HEK293T (cell line): ENCODE measurements around the gene ENAH.
"Not testable (repeated sequence)": the region's sequence is repeated elsewhere in the genome, so short reads cannot be mapped to it uniquely, and the experiment has no call there.

Source experiments
- ARNT ChIP-seq: fragments of 450-650 bp; IDR thresholded peaks from 2 replicates; pipeline ENCODE4 v1.6.1; 2017; ENCODE audit warnings: mild to moderate bottlenecking
- BHLHE40 ChIP-seq: fragments of 450-650 bp; IDR thresholded peaks from 2 replicates; pipeline ENCODE4 v1.6.1; 2016; ENCODE audit warnings: mild to moderate bottlenecking, moderate library complexity, borderline replicate concordance
- CTBP1 ChIP-seq: fragments of 450-650 bp; IDR thresholded peaks from 2 replicates; pipeline ENCODE4 v1.6.1; 2016; ENCODE audit warnings: borderline replicate concordance
- ELF4 ChIP-seq: fragments of 450-650 bp; IDR thresholded peaks from 2 replicates; pipeline ENCODE4 v1.6.1; 2017; ENCODE audit warnings: antibody characterized with exemption
- FOXA1 ChIP-seq: fragments of 450-650 bp; IDR thresholded peaks from 2 replicates; pipeline ENCODE4 v1.6.1; 2016; ENCODE audit warnings: mild to moderate bottlenecking
- FOXM1 ChIP-seq: fragments of 450-650 bp; IDR thresholded peaks from 2 replicates; pipeline ENCODE4 v1.6.1; 2017; ENCODE audit warnings: mild to moderate bottlenecking, borderline replicate concordance
- HDGF ChIP-seq: fragments of 450-650 bp; IDR thresholded peaks from 2 replicates; pipeline ENCODE4 v1.6.1; 2017; ENCODE audit warnings: antibody characterized with exemption, borderline replicate concordance
- NFRKB ChIP-seq: fragments of 450-650 bp; IDR thresholded peaks from 2 replicates; pipeline ENCODE4 v1.6.1; 2016; ENCODE audit warnings: mild to moderate bottlenecking, moderate library complexity
- SP1 ChIP-seq: fragments of 450-650 bp; IDR thresholded peaks from 2 replicates; pipeline ENCODE4 v1.6.1; 2017
- SUZ12 ChIP-seq: fragments of 450-650 bp; IDR thresholded peaks from 2 replicates; pipeline ENCODE4 v1.6.1; 2016; ENCODE audit warnings: mild to moderate bottlenecking
- TARDBP ChIP-seq: fragments of 450-650 bp; IDR thresholded peaks from 2 replicates; pipeline ENCODE4 v1.6.1; 2016
- ZNF384 ChIP-seq: fragments of 450-650 bp; IDR thresholded peaks from 2 replicates; pipeline ENCODE4 v1.6.1; 2016
- TF ChIP-seq, protein P1 (sequence below): fragments of 450-650 bp; IDR thresholded peaks from 2 replicates; pipeline ENCODE4 v1.6.1; 2016

GRCh38 chr1:225510740-225511139 lies 142.2 kb downstream of the ENAH start:
- not testable (repeated sequence) for TF ChIP-seq ZNF384, BHLHE40, ELF4, NFRKB, FOXM1, SUZ12, ARNT, FOXA1, TARDBP, HDGF, SP1, CTBP1
- TF ChIP-seq, protein P1, sequence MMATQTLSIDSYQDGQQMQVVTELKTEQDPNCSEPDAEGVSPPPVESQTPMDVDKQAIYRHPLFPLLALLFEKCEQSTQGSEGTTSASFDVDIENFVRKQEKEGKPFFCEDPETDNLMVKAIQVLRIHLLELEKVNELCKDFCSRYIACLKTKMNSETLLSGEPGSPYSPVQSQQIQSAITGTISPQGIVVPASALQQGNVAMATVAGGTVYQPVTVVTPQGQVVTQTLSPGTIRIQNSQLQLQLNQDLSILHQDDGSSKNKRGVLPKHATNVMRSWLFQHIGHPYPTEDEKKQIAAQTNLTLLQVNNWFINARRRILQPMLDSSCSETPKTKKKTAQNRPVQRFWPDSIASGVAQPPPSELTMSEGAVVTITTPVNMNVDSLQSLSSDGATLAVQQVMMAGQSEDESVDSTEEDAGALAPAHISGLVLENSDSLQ = not testable (repeated sequence)
